GM12892 (cell line): ENCODE data around the gene SYNGR1.

Experiments used
- POLR2A ChIP-seq: IDR thresholded peaks from 2 replicates; pipeline ENCODE4 v1.6.1; 2011; ENCODE audit warnings: low read depth, low read length, control low read depth
- POLR2AphosphoS5 ChIP-seq: IDR thresholded peaks from 2 replicates; pipeline ENCODE4 v1.6.1; 2011; ENCODE audit warnings: low read depth, low read length, control low read depth

GRCh38 chr22:39434721-39435120 is 84.9 kb downstream of the SYNGR1 start:
- TF ChIP-seq POLR2A (no peak), POLR2AphosphoS5 (no peak)
